Chondrocyte (in vitro differentiated cells): Measurements from ENCODE around the gene C12orf76. TPM values are rescaled to one million over a fixed set of nuclear protein-coding genes. Genes with fewer than 3 reads are reported as not detected.
"Not testable (repeated sequence)": the region's sequence is repeated elsewhere in the genome, so short reads cannot be mapped to it uniquely, and the experiment has no call there.

ENCODE experiments used
- DNase-seq: peaks from one replicate; pipeline ENCODE4 v3.0.0; 2021; ENCODE audit warnings: mixed read lengths, low spot score
- H3K27ac Mint-ChIP-seq: one replicate; pipeline ENCODE4 v1.8.0; 2021; ENCODE audit warnings: mild to moderate bottlenecking, moderate library complexity, mixed read lengths; ENCODE audit not compliant: unreplicated experiment
- H3K27me3 Mint-ChIP-seq: 2 replicates; pipeline ENCODE4 v1.8.0; 2021; ENCODE audit warnings: low read depth, mixed read lengths
- H3K36me3 Mint-ChIP-seq: 2 replicates; pipeline ENCODE4 v1.8.0; 2021; ENCODE audit warnings: low read depth, mixed read lengths
- H3K4me1 Mint-ChIP-seq: 2 replicates; pipeline ENCODE4 v1.8.0; 2021; ENCODE audit warnings: low read depth, mild to moderate bottlenecking, mixed read lengths
- H3K4me3 Mint-ChIP-seq: one replicate; pipeline ENCODE4 v1.8.0; 2021; ENCODE audit warnings: mild to moderate bottlenecking, moderate library complexity, mixed read lengths; ENCODE audit not compliant: unreplicated experiment
- H3K9me3 Mint-ChIP-seq: 2 replicates; pipeline ENCODE4 v1.8.0; 2021; ENCODE audit warnings: low read depth, mixed read lengths
- total RNA-seq: library from RNA; stranded (reverse); gene quantifications from 3 replicates; pipeline ENCODE4 v1.2.1, GENCODE V29; 2021
- TF ChIP-seq, protein P1 (sequence below): fragments of 200-600 bp; sonication (generic); IDR thresholded peaks from 2 replicates; pipeline ENCODE4 v1.5.0; 2021; ENCODE audit warnings: antibody characterized with exemption, mild to moderate bottlenecking, moderate library complexity

The C12orf76 gene
- total RNA-seq, 1 donor from 2014 or later, result 8.2 TPM

- H3K4me1 Mint-ChIP-seq, result no peaks in the 10 kb centered on the region
- no peak overlapping the region for H3K27ac Mint-ChIP-seq
- no peaks in the 10 kb centered on the region for H3K36me3 Mint-ChIP-seq
- TF ChIP-seq, protein P1, sequence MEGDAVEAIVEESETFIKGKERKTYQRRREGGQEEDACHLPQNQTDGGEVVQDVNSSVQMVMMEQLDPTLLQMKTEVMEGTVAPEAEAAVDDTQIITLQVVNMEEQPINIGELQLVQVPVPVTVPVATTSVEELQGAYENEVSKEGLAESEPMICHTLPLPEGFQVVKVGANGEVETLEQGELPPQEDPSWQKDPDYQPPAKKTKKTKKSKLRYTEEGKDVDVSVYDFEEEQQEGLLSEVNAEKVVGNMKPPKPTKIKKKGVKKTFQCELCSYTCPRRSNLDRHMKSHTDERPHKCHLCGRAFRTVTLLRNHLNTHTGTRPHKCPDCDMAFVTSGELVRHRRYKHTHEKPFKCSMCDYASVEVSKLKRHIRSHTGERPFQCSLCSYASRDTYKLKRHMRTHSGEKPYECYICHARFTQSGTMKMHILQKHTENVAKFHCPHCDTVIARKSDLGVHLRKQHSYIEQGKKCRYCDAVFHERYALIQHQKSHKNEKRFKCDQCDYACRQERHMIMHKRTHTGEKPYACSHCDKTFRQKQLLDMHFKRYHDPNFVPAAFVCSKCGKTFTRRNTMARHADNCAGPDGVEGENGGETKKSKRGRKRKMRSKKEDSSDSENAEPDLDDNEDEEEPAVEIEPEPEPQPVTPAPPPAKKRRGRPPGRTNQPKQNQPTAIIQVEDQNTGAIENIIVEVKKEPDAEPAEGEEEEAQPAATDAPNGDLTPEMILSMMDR, result no peak
- H3K27me3 Mint-ChIP-seq, result peaks cover 16% of the 10 kb centered on the region
- H3K9me3 Mint-ChIP-seq, result no peaks in the 10 kb centered on the region
- H3K4me3 Mint-ChIP-seq, result no peak overlapping the region
- DNase-seq, result no peak
Measured at GRCh38 chr12:110088936-110089335, 40.6 kb upstream of the C12orf76 start.

- not testable (repeated sequence) for H3K4me1 Mint-ChIP-seq, H3K27ac Mint-ChIP-seq, DNase-seq, H3K9me3 Mint-ChIP-seq, H3K36me3 Mint-ChIP-seq, H3K4me3 Mint-ChIP-seq
- H3K27me3 Mint-ChIP-seq, result peaks cover 16% of the 10 kb centered on the region
Measured at GRCh38 chr12:110088216-110088615, 39.9 kb upstream of the C12orf76 start.

- no peak overlapping the region for H3K4me3 Mint-ChIP-seq
- no peaks in the 10 kb centered on the region for H3K36me3 Mint-ChIP-seq
- H3K4me1 Mint-ChIP-seq, result peaks cover 4% of the 10 kb centered on the region
- DNase-seq, result no peak
- no peaks in the 10 kb centered on the region for H3K9me3 Mint-ChIP-seq
- H3K27me3 Mint-ChIP-seq, result peaks cover 9% of the 10 kb centered on the region
- no peak overlapping the region for H3K27ac Mint-ChIP-seq
- TF ChIP-seq, protein P1, result no peak
Measured at GRCh38 chr12:110084314-110085015, 36.1 kb upstream of the C12orf76 start.

DNA sequence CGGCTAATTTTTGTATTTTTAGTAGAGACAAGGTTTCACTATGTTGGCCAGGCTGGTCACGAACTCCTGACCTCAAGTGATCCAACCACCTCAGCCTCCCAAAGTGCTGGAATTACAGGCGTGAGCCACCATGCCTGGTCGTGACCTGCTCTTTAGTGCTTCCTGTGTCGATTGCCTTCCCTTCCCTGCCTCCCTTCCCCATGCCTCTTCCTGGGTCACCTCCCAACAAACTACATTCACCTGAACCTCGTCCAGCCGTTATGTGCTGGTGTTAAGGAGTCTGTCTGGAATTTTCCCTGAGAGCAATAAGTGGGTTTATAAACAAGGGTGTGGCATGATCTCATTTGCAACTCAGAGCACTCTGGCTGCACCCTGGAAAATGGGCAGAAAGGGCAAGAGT is 32.1 kb upstream of the C12orf76 start:
- TF ChIP-seq, protein P1, result no peak
- H3K4me3 Mint-ChIP-seq, result no peak overlapping the region
- no peaks in the 10 kb centered on the region for H3K27me3 Mint-ChIP-seq
- peaks cover 7% of the 10 kb centered on the region for H3K4me1 Mint-ChIP-seq
- no peak overlapping the region for H3K27ac Mint-ChIP-seq
- H3K9me3 Mint-ChIP-seq, result no peaks in the 10 kb centered on the region
- H3K36me3 Mint-ChIP-seq, result no peaks in the 10 kb centered on the region
- DNase-seq, result no peak

- DNase-seq, result no peak
- no peaks in the 10 kb centered on the region for H3K36me3 Mint-ChIP-seq
- H3K27me3 Mint-ChIP-seq, result no peaks in the 10 kb centered on the region
- no peaks in the 10 kb centered on the region for H3K9me3 Mint-ChIP-seq
- peak overlapping the region; percentile 30 for H3K27ac Mint-ChIP-seq
- H3K4me3 Mint-ChIP-seq, result no peak overlapping the region
- TF ChIP-seq, protein P1, result no peak
- H3K4me1 Mint-ChIP-seq, result peaks cover 7% of the 10 kb centered on the region
Measured at GRCh38 chr12:110079477-110080400, 31.4 kb upstream of the C12orf76 start.
